Stimulated activated CD4-positive, alpha-beta T cell treated with anti-CD3 and anti-CD28 coated beads, TNF-alpha, amount 100 ng/mL, for 4 hours (primary cell): ENCODE measurements around the gene BCAT1.
A peak's percentile ranks its signal among the peaks of the same experiment; 100 is the strongest.

Experiments used
- DNase-seq, 3 experiments: peaks; one replicate each; pipeline ENCODE4 v3.0.0-alpha.2; 2020; ENCODE audit warnings: low read depth in 3 of 3

Gene BCAT1

GRCh38 chr12:24948757-24949722 is at the start of gene BCAT1:
BCAT1 (minus strand) TSS chr12:24949101; CDS start chr12:24948932, 169 bp downstream.
- DNase-seq = peak in 1 of 3 experiments; percentile 18

GRCh38 chr12:24997970-24998582 is 49.2 kb upstream of the BCAT1 start:
- no peak for DNase-seq

GRCh38 chr12:24997496-24997895 is 48.6 kb upstream of the BCAT1 start:
- DNase-seq = no peak

GRCh38 chr12:24996820-24997219 is 47.9 kb upstream of the BCAT1 start:
- DNase-seq = no peak

DNA sequence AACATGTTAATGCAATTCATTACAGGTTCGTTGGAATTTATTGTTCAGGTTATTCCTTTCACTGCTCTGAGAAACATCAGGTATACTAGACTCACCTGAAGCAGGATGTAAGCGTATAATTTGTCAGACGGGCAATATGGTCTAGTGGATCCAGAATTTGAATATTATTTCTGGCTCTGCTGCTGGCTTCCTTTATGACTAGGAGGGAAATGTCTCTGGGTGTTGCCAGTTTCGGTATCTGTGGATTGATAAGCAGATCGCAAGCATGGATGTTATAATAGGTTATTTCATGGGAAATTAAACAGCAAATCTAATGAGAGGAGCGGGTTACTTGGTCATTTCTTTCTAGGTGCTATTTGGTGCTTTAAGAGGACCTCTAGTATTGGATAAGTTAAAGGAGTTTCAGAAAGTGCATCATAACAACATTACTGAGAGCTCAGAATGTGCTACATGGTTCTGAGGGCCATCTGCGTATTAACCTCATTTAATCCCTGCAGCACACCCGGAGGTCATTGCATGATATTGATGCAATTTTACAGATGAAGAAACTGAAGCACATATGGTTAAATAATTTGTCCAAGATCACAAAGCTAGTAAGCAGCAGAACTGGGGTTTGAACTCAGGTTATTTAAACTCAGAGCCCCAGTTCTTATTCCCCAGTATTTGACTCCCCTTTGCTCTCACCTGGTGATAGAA is 47.3 kb upstream of the BCAT1 start:
- DNase-seq = no peak

DNA sequence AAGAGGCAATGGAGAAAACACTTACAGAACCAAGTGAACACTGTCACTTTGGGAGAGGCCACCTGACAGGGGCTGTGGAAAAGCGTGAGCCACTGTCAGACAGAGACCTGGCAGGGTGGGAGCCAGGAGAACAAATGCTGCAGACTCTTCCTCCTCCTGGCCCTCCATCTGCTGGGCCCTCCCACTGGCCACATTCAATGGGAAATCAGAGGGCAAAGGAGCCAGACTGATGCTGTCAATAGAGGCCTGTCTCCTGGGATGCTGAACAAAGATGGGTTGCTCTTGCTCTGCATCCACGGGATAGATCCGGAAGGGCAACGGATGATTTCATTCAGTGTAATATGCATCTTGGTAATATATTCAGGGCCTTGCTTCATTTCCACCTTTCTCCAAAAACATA is 44.9 kb upstream of the BCAT1 start:
- no peak for DNase-seq

DNA sequence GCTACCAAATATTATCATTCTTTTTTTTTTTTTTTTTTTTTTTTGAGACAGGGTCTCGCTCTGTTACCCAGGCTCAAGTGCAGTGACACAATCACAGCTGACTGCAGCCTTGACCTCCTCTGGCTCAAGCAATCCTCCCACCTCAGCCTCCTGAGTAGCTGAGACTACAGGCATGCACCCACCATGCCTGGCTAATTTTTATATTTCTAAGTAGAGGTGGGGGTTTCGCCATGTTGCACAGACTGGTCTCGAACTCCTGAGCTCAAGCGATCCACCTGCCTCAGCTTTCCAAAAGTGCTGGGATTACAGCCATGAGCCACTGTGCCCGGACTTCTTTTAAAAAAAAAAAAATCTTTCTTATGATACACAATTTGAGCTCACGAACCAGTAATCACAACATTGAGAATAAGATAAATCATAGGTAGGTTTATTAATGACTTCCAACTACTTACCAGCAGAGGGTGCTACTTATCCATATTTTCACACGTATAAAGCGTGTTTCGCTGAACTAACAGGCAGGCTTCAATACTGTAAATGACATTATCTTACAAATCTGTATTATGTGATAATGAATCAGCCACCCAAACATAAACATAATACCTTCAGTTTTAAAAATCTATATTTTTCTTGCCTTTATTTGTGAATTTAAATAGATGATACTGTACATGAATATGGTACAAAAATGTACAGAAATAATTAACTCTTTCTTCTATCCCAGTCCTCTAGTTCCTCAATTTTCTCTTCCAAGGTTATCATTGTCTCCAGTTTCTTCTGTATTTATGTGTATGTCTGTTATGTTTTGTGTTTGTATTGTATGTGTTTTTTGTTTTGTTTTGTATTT is 42.5 kb upstream of the BCAT1 start:
- DNase-seq = peak in 1 of 3 experiments; percentile 1

- no peak for DNase-seq
Observed at GRCh38 chr12:24989216-24989615, 40.3 kb upstream of the BCAT1 start.

- DNase-seq = no peak
Observed at GRCh38 chr12:24982250-24982649, 33.3 kb upstream of the BCAT1 start.

- DNase-seq = no peak
Observed at GRCh38 chr12:24979976-24980730, 31.3 kb upstream of the BCAT1 start.

- no peak for DNase-seq
Observed at GRCh38 chr12:24979329-24979728, 30.4 kb upstream of the BCAT1 start.

DNA sequence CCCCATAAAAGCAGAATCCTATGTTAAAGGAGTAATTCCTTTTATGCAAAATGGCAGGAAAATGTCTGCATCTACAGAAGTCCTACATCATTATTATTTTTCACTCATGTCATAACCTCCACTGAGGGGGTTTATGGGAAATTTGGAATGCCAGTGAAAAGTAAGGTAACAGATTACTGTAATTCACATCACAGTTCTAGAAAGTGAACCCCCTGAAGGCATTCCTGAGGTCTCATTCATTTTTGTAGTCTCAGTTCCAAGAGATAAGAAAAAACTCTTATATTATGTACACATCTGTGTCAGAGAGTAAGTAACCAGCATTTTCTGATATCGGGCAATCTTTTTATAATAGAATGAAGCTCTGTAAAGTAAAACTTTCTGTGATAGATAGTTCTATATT is 28.8 kb upstream of the BCAT1 start:
- DNase-seq = no peak

- no peak for DNase-seq
Observed at GRCh38 chr12:24977060-24977459, 28.2 kb upstream of the BCAT1 start.

- DNase-seq = no peak
Observed at GRCh38 chr12:24975425-24975824, 26.5 kb upstream of the BCAT1 start.

- DNase-seq = no peak
Observed at GRCh38 chr12:24974216-24974615, 25.3 kb upstream of the BCAT1 start.

DNA sequence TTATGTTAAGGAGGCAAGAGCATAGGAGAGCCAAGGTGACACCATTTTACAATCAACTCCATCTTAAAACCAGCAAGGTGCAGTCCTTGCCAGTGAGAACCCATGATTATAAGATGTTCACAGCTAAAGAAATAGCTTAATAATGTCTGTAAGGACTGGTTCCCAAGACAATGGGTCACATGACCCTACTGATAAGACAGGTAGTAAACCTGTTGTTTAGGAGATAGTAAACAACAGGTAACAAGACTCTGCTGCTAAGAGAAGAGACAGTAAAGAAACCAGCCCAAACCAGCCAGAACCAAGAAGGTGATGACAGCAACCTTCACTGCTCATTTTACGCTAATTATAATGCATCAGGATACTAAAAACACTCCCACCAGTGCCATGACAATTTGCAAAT is 23.2 kb upstream of the BCAT1 start:
- DNase-seq = no peak

- no peak for DNase-seq
Observed at GRCh38 chr12:24970177-24970576, 21.3 kb upstream of the BCAT1 start.

- no peak for DNase-seq
Observed at GRCh38 chr12:24966951-24967564, 18.2 kb upstream of the BCAT1 start.

DNA sequence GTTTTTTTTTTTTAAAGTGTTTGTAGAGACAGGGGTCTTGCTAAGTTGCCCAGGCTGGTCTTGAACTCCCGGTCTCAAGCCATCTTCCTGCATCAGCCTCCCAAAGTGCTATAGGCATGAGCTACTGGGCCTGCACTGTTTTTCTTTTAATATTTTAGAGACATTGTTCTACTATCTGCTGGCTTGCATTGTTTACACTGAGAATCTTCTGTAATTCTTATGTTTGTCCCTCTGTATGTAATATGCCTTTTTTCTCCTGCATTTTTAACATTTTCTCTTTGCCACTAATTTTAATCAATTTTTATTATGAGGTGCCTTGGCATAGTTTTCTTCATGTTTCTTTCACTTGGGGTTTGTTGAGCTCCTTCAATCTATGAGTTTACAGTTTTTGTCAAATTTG is 15.4 kb upstream of the BCAT1 start:
- no peak for DNase-seq

GRCh38 chr12:24960222-24960855 is 11.4 kb upstream of the BCAT1 start:
- peak in 1 of 3 experiments; percentile 17 for DNase-seq
